Activated CD4-positive, alpha-beta T cell treated with anti-CD3 and anti-CD28 coated beads for 48 hours (primary cell): ENCODE data around the gene TMIGD1.

Experiments used
- DNase-seq: peaks from one replicate; pipeline ENCODE4 v3.0.0-alpha.2; 2020

Gene TMIGD1

DNA sequence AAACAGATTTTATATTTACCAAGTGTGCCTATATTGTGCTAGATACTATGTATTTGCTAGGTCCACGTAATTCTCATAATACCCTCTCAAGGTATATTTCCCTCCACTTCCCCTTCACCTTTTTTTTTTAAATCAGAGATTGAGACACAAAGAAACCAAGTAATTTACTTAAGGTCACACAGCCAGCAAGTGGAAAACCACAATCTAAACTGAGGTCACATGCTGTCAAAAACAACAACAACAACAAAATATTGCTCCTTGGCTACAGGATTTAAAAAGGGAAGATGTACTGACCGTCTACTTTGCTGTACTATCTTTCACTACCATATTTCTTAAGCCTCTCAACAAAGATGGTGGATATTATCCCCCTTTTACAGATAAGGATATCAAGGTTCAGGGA is 57.9 kb downstream of the TMIGD1 start:
- no peak for DNase-seq

GRCh38 chr17:30274887-30275286 is 59.0 kb downstream of the TMIGD1 start:
- DNase-seq, result no peak

DNA sequence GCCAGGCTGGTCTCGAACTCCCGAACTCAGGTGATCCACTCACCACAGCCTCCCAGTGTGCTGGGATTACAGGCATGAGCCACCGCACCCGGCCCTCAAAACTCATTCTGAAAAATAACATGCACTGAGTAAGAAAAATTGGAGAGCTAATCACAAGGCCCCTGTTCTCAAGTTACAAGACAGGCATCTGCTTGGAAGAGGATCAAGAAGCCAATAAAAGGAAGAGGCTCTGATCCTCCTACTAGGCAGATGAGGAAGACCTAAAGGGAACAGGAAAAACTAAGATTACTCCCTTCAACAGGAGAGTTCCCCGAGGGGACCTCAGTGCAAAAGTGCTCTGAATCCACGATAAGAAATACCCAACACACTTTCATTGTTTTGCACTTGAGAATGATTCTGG is 60.5 kb downstream of the TMIGD1 start:
- DNase-seq, result no peak

DNA sequence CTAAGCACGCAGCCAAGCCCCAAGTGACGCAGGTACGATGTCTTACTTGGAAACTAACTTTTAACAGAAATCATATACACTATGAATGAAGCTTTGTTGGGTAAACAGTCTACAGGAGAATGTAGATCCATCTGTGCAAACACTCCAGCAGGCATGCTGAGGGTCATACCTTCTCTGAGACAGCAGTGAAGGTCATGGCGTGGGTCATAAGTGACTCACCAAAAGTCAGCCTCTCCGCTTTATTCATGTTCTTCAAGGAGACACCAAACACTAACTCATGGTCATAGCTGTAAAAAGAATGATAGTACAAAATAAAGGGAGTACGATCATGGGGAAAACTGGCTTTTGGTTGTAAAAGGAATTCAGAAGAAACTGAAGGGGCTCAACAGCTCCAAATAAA is 62.8 kb downstream of the TMIGD1 start:
- DNase-seq, result no peak

DNA sequence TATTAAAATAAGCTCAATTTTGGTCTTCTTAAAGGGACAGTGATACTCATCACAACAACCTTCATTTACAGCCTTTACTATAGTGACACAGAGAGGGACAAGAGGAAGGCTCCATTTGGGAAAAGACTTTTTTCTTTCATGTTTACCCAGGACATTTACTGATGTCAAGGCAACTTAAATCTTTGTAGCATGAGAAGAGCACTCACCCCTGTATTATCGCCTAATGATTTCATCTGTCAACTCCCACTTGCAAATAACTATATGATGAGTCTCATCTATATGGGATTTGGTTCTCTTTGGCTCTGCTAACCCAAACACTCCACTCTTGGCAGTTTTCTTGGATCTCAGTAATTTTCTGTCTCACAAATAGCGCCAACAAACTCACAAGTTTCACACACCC is 66.2 kb downstream of the TMIGD1 start:
- DNase-seq, result no peak
